ENCODE measurements around the gene MIGA2.

Gene MIGA2

GRCh38 chr9:129069862-129070641, 33.6 kb downstream of the MIGA2 start:
- H3K4me1 Mint-ChIP-seq = peaks cover 23% of the 10 kb centered on the region
- no peak for ATAC-seq
- H3K4me3 Mint-ChIP-seq = no peak overlapping the region
- peaks cover 25% of the 10 kb centered on the region for H3K36me3 Mint-ChIP-seq
- no peaks in the 10 kb centered on the region for H3K27me3 Mint-ChIP-seq
- H3K27ac Mint-ChIP-seq = peak overlapping the region; percentile 88
- no peaks in the 10 kb centered on the region for H3K9me3 Mint-ChIP-seq

- no peaks in the 10 kb centered on the region for H3K9me3 Mint-ChIP-seq
- H3K27me3 Mint-ChIP-seq = no peaks in the 10 kb centered on the region
- ATAC-seq = no peak
- H3K4me3 Mint-ChIP-seq = no peak overlapping the region
- peaks cover 23% of the 10 kb centered on the region for H3K4me1 Mint-ChIP-seq
- H3K27ac Mint-ChIP-seq = no peak overlapping the region
- peaks cover 20% of the 10 kb centered on the region for H3K36me3 Mint-ChIP-seq
Observed at GRCh38 chr9:129070696-129071525, 34.5 kb downstream of the MIGA2 start.

- ATAC-seq = no peak
- Mint-ChIP-seq H3K36me3 (peaks cover 16% of the 10 kb centered on the region), H3K27me3 (no peaks in the 10 kb centered on the region), H3K4me1 (peaks cover 23% of the 10 kb centered on the region), H3K9me3 (no peaks in the 10 kb centered on the region), H3K27ac (no peak overlapping the region), H3K4me3 (no peak overlapping the region)
Observed at GRCh38 chr9:129071526-129072126, 35.2 kb downstream of the MIGA2 start.

GRCh38 chr9:129072171-129072570, 35.7 kb downstream of the MIGA2 start:
- Mint-ChIP-seq H3K36me3 (peaks cover 16% of the 10 kb centered on the region), H3K9me3 (no peaks in the 10 kb centered on the region), H3K27me3 (no peaks in the 10 kb centered on the region), H3K27ac (no peak overlapping the region), H3K4me3 (no peak overlapping the region), H3K4me1 (peaks cover 23% of the 10 kb centered on the region)
- no peak for ATAC-seq

- H3K36me3 Mint-ChIP-seq = peaks cover 9% of the 10 kb centered on the region
- no peaks in the 10 kb centered on the region for H3K27me3 Mint-ChIP-seq
- H3K27ac Mint-ChIP-seq = no peak overlapping the region
- no peaks in the 10 kb centered on the region for H3K9me3 Mint-ChIP-seq
- ATAC-seq = no peak
- H3K4me1 Mint-ChIP-seq = peaks cover 20% of the 10 kb centered on the region
- no peak overlapping the region for H3K4me3 Mint-ChIP-seq
Observed at GRCh38 chr9:129073404-129073803, 37.0 kb downstream of the MIGA2 start.

- H3K4me1 Mint-ChIP-seq = peaks cover 20% of the 10 kb centered on the region
- no peak overlapping the region for H3K27ac Mint-ChIP-seq
- H3K4me3 Mint-ChIP-seq = no peak overlapping the region
- H3K36me3 Mint-ChIP-seq = peaks cover 6% of the 10 kb centered on the region
- H3K27me3 Mint-ChIP-seq = no peaks in the 10 kb centered on the region
- ATAC-seq = no peak
- H3K9me3 Mint-ChIP-seq = no peaks in the 10 kb centered on the region
Observed at GRCh38 chr9:129074106-129074505, 37.7 kb downstream of the MIGA2 start.

GRCh38 chr9:129075996-129076639, 39.7 kb downstream of the MIGA2 start:
- H3K27me3 Mint-ChIP-seq = no peaks in the 10 kb centered on the region
- peaks cover 23% of the 10 kb centered on the region for H3K4me1 Mint-ChIP-seq
- no peak overlapping the region for H3K4me3 Mint-ChIP-seq
- no peaks in the 10 kb centered on the region for H3K36me3 Mint-ChIP-seq
- no peak overlapping the region for H3K27ac Mint-ChIP-seq
- ATAC-seq = no peak
- H3K9me3 Mint-ChIP-seq = no peaks in the 10 kb centered on the region

GRCh38 chr9:129076640-129077037, 40.2 kb downstream of the MIGA2 start:
- Mint-ChIP-seq H3K36me3 (no peaks in the 10 kb centered on the region), H3K27ac (no peak overlapping the region), H3K27me3 (no peaks in the 10 kb centered on the region), H3K9me3 (no peaks in the 10 kb centered on the region), H3K4me3 (no peak overlapping the region), H3K4me1 (peaks cover 26% of the 10 kb centered on the region)
- ATAC-seq = no peak

- H3K4me3 Mint-ChIP-seq = no peak overlapping the region
- no peaks in the 10 kb centered on the region for H3K9me3 Mint-ChIP-seq
- H3K27ac Mint-ChIP-seq = no peak overlapping the region
- peaks cover 32% of the 10 kb centered on the region for H3K4me1 Mint-ChIP-seq
- H3K36me3 Mint-ChIP-seq = no peaks in the 10 kb centered on the region
- no peak for ATAC-seq
- H3K27me3 Mint-ChIP-seq = no peaks in the 10 kb centered on the region
Observed at GRCh38 chr9:129077236-129077635, 40.8 kb downstream of the MIGA2 start.

- Mint-ChIP-seq H3K4me1 (peaks cover 41% of the 10 kb centered on the region), H3K27ac (no peak overlapping the region), H3K27me3 (no peaks in the 10 kb centered on the region), H3K36me3 (no peaks in the 10 kb centered on the region), H3K4me3 (peak overlapping the region; percentile 88), H3K9me3 (no peaks in the 10 kb centered on the region)
- ATAC-seq = no peak
Observed at GRCh38 chr9:129078691-129079503, 42.5 kb downstream of the MIGA2 start.

- H3K4me3 Mint-ChIP-seq = peak overlapping the region; percentile 88
- no peak for ATAC-seq
- H3K9me3 Mint-ChIP-seq = no peaks in the 10 kb centered on the region
- peaks cover 41% of the 10 kb centered on the region for H3K4me1 Mint-ChIP-seq
- H3K36me3 Mint-ChIP-seq = peaks cover under 1% of the 10 kb centered on the region
- H3K27me3 Mint-ChIP-seq = no peaks in the 10 kb centered on the region
- H3K27ac Mint-ChIP-seq = no peak overlapping the region
Observed at GRCh38 chr9:129079829-129080228, 43.4 kb downstream of the MIGA2 start.

- Mint-ChIP-seq H3K27me3 (no peaks in the 10 kb centered on the region), H3K4me1 (peaks cover 41% of the 10 kb centered on the region), H3K4me3 (peak overlapping the region; percentile 88), H3K9me3 (no peaks in the 10 kb centered on the region), H3K36me3 (peaks cover 5% of the 10 kb centered on the region), H3K27ac (peak overlapping the region; percentile 68)
- no peak for ATAC-seq
Observed at GRCh38 chr9:129080298-129080600, 43.8 kb downstream of the MIGA2 start.

- Mint-ChIP-seq H3K27me3 (no peaks in the 10 kb centered on the region), H3K36me3 (peaks cover 6% of the 10 kb centered on the region), H3K27ac (peak within 1 kb of the TSS; percentile 68), H3K4me1 (peaks cover 41% of the 10 kb centered on the region), H3K4me3 (peak within 1 kb of the TSS; percentile 88), H3K9me3 (no peaks in the 10 kb centered on the region)
- peak; percentile 99 for ATAC-seq
Observed at GRCh38 chr9:129080601-129081387, 44.4 kb downstream of the MIGA2 start, which contains the start of gene DOLPP1. Gene DOLPP1 (plus strand): TSS chr9:129081111. CDS start chr9:129081132, 21 bp downstream.

- peak overlapping the region; percentile 68 for H3K27ac Mint-ChIP-seq
- H3K4me3 Mint-ChIP-seq = peak overlapping the region; percentile 88
- H3K27me3 Mint-ChIP-seq = no peaks in the 10 kb centered on the region
- ATAC-seq = no peak
- H3K9me3 Mint-ChIP-seq = no peaks in the 10 kb centered on the region
- H3K36me3 Mint-ChIP-seq = peaks cover 10% of the 10 kb centered on the region
- H3K4me1 Mint-ChIP-seq = peaks cover 41% of the 10 kb centered on the region
Observed at GRCh38 chr9:129081388-129081904, 45.0 kb downstream of the MIGA2 start.

All from stimulated activated memory B cell treated with anti-CD40 and anti-IgM and Interleukin-4, amounts not matched to agents 10 μg/mL and 1 μg/mL and 100 μg/mL, for 72 hours (primary cell).